ENCODE measurements around the gene NCKAP5.
A peak's percentile ranks its signal among the peaks of the same experiment; 100 is the strongest.

The NCKAP5 gene

GRCh38 chr2:133377021-133377481, 191.2 kb downstream of the NCKAP5 start:
- no peak for DNase-seq

GRCh38 chr2:133374781-133375180, 193.5 kb downstream of the NCKAP5 start:
- DNase-seq = no peak

- DNase-seq = no peak
Measured at GRCh38 chr2:133371286-133371685, 197.0 kb downstream of the NCKAP5 start.

- DNase-seq = no peak
Measured at GRCh38 chr2:133369901-133370658, 198.2 kb downstream of the NCKAP5 start.

- no peak for DNase-seq
Measured at GRCh38 chr2:133365117-133365516, 203.1 kb downstream of the NCKAP5 start.

DNA sequence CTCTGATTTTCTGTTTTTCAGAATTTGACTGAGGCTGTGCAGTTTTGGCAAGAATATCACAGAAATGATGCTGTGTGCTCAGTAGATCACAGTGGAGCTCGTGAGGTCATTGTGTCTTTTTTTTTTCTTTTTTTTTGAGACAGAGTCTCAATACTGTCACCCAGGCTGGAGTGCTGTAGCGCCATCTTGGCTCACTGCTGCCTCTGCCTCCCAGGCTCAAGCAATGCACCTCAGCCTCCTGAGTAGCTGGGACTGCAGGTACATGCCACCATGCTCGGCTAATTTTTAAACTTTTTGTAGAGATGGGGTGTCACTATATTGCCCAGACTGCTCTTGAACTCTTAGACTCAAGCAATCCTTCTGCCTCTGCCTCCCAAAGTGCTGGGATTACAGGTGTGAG, 203.6 kb downstream of the NCKAP5 start:
- DNase-seq = no peak

DNA sequence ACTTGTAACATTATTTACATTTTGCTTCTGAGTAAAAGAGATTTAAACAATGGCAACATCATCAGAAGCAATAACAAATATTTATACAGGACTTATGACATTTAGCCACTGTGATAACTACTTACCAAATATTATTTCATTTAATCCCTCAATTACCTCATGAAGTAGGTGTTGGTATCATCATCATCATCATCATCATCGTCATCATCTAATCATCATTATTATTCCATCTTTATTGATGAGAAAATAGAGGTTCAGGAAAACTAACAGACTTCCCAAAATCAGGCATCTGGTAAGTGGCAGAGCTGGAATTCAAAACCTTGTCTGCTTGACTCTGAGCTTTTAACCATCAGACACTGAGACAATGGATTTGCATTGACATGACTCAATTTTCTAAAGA, 204.4 kb downstream of the NCKAP5 start:
- DNase-seq = no peak

DNA sequence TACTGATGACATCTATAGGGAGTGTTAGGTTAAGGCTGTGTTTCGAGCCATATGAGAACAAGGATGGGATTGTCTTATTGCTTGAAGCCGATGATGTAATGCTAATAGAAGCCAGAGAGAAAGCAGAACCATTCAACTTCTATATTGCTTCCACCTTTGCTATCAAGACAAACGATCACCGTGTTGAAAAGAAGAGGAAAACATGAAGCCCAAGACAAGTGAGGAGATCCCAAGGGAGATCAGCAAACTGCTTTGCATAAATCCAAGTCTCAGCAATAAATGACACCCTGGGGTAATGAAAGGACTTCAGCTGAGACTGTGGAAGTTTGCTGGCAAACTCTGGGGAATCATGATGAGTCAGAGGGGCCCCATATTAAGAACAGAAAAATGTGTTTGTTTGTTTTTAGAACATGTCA, 206.2 kb downstream of the NCKAP5 start:
- peak; percentile 33 for DNase-seq

- peak; percentile 33 for DNase-seq
Measured at GRCh38 chr2:133360882-133361281, 207.4 kb downstream of the NCKAP5 start.

- no peak for DNase-seq
Measured at GRCh38 chr2:133360190-133360589, 208.1 kb downstream of the NCKAP5 start.

GRCh38 chr2:133352719-133353118, 215.5 kb downstream of the NCKAP5 start:
- no peak for DNase-seq

DNA sequence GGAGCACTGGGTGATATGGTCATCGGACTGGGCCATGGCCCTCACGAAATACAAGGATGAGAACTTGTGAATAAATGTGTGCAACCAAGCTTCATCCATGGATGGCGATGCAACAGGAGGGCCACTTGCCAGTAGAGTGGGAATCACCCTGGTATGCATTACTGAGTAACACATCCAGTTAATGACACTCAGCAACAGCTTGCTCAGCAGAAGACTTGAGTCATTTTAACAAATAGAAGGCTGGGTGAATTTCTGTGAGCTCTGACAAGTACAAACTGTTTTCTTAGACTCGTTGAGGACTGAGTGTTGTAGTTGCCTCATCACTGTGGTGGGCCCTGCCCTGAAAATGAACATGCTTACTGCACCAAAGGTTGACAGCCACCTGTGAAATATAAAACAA, 221.6 kb downstream of the NCKAP5 start:
- DNase-seq = no peak

- DNase-seq = no peak
Measured at GRCh38 chr2:133345638-133346037, 222.6 kb downstream of the NCKAP5 start.

- no peak for DNase-seq
Measured at GRCh38 chr2:133344849-133345248, 223.4 kb downstream of the NCKAP5 start.

- no peak for DNase-seq
Measured at GRCh38 chr2:133343018-133343352, 225.3 kb downstream of the NCKAP5 start.

GRCh38 chr2:133342286-133343017, 225.8 kb downstream of the NCKAP5 start:
- no peak for DNase-seq

- no peak for DNase-seq
Measured at GRCh38 chr2:133341575-133341974, 226.7 kb downstream of the NCKAP5 start.

- no peak for DNase-seq
Measured at GRCh38 chr2:133338224-133338623, 230.0 kb downstream of the NCKAP5 start.

GRCh38 chr2:133334923-133335322, 233.3 kb downstream of the NCKAP5 start:
- DNase-seq = no peak

- DNase-seq = no peak
Measured at GRCh38 chr2:133333181-133333580, 235.1 kb downstream of the NCKAP5 start.

DNA sequence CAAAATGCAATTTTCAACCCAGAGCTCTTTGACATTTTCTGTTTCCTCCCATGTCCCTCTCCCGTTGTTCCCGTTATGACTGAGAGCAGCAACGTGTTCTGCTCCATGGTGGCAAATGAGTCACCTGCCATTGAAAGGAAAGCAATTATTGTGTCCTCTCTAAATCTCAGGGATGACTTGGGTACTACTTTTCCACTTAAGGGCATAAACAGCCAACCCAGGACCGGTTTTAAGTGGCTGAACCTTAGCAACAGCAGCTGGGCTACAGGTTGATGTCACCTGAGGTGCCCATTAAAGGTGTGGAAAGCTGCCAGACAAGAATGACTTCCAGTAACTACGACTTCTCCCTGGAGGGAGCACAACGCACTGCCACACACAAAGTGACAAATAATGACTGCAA, 236.8 kb downstream of the NCKAP5 start:
- DNase-seq = no peak

GRCh38 chr2:133326652-133327397, 241.4 kb downstream of the NCKAP5 start:
- no peak for DNase-seq

- DNase-seq = no peak
Measured at GRCh38 chr2:133324150-133324561, 244.1 kb downstream of the NCKAP5 start.

DNA sequence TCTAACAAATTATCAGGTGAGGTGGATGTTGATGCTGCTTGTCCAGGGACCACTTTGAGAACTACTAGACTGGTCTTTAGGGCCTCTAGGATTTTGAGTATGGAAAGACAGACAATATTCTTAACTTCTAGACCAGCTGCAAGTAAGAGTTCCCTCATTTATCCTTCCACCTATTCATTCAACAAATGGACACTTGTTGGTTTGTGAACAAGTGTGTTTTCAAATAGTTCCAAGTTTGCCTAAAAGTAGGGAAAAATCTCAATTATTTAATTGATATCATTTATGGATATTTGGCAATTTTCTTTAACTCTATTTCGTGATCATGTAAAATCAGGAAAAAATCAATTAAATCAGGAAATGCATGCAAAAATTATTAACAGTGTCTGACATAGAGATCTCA, 245.4 kb downstream of the NCKAP5 start:
- DNase-seq = no peak
